Breast epithelium (tissue), 4 donors: ENCODE measurements around the gene ZNF831. TPM values are rescaled to one million over a fixed set of nuclear protein-coding genes. Genes with fewer than 3 reads are reported as not detected.

ENCODE experiments used
- DNase-seq, 2 donors: peaks; one replicate each; pipeline ENCODE4 v3.0.0-alpha.2; 2019; ENCODE audit warnings: low spot score in 2 of 2
- H3K27ac ChIP-seq, 2 donors: fragments of 200-600 bp; sonication (generic) in 1 of 2; one replicate each; pipeline ENCODE4 v1.5.1; 2016 to 2019; ENCODE audit warnings: mild to moderate bottlenecking in 1 of 2
- H3K27me3 ChIP-seq, 2 donors: fragments of 200-600 bp; sonication (generic) in 1 of 2; one replicate each; pipeline versions ENCODE4 v1.5.1 to v1.6.0; 2017 to 2019; ENCODE audit warnings: control low read depth in 1 of 2, mild to moderate bottlenecking in 1 of 2
- H3K36me3 ChIP-seq: fragments of 200-600 bp; one replicate; pipeline ENCODE4 v1.5.1; 2019
- H3K4me1 ChIP-seq, 2 donors: fragments of 200-600 bp; sonication (generic); one replicate each; pipeline ENCODE4 v1.5.1; 2016 to 2019; ENCODE audit warnings: control low read depth in 1 of 2
- H3K4me3 ChIP-seq, 3 donors: fragments of 200-600 bp; sonication (generic); 1 replicate in 2 of 3; 2 replicates in 1 of 3; pipeline ENCODE4 v1.5.1; 2016 to 2019; ENCODE audit warnings: mild to moderate bottlenecking in 3 of 3, moderate library complexity in 2 of 3
- H3K9me3 ChIP-seq, 2 donors: fragments of 200-600 bp; sonication (generic) in 1 of 2; one replicate each; pipeline ENCODE4 v1.5.1; 2016 to 2019; ENCODE audit warnings: control low read depth in 1 of 2
- POLR2A ChIP-seq: fragments of 450-650 bp; IDR thresholded peaks from one replicate; pipeline ENCODE4 v1.6.1; 2016; ENCODE audit warnings: antibody characterized with exemption, mild to moderate bottlenecking, moderate library complexity
- POLR2AphosphoS5 ChIP-seq, 3 donors: sonication (generic); formaldehyde crosslinking; IDR thresholded peaks; one replicate each; pipeline ENCODE4 v1.6.1; 2017; ENCODE audit warnings: antibody characterized with exemption in 3 of 3
- intact Hi-C: fragments of 100-400 bp; cut with DNase I; formaldehyde crosslinking; loops from one replicate; pipeline ENCODE4 v1.15.1; 2023; ENCODE audit warnings: low total_unique reads
- total RNA-seq, 3 donors: library from RNA; depleted of rRNA; stranded (reverse); fragments of >200 nt; gene quantifications; one replicate each; pipeline ENCODE4 v1.1.0, GENCODE V29; 2016
- TF ChIP-seq, protein P1 (sequence below), 3 donors: fragments of 450-650 bp; IDR thresholded peaks; one replicate each; pipeline ENCODE4 v1.5.1; 2016 to 2017; ENCODE audit warnings: antibody characterized with exemption in 3 of 3, mild to moderate bottlenecking in 3 of 3, moderate library complexity in 3 of 3

Gene ZNF831
- total RNA-seq, result 1 to 10 TPM in 2 of 3 donors, under 1 TPM in 1; 0.48 to 1.6 (median 1.2) TPM

GRCh38 chr20:59163631-59164530 is at the start of gene ZNF831:
Gene ZNF831 (plus strand): TSS chr20:59163821. CDS start chr20:59191020, 27,199 bp downstream.
- intact Hi-C loops, result no loop called here
- DNase-seq, result no peak
- peak within 1 kb of the TSS in 1 of 2 donors; percentile 35 for H3K27ac ChIP-seq
- H3K4me1 ChIP-seq, result no peaks in the 10 kb centered on the region
- H3K4me3 ChIP-seq, result no peak within 1 kb of the TSS
- TF ChIP-seq, protein P1, sequence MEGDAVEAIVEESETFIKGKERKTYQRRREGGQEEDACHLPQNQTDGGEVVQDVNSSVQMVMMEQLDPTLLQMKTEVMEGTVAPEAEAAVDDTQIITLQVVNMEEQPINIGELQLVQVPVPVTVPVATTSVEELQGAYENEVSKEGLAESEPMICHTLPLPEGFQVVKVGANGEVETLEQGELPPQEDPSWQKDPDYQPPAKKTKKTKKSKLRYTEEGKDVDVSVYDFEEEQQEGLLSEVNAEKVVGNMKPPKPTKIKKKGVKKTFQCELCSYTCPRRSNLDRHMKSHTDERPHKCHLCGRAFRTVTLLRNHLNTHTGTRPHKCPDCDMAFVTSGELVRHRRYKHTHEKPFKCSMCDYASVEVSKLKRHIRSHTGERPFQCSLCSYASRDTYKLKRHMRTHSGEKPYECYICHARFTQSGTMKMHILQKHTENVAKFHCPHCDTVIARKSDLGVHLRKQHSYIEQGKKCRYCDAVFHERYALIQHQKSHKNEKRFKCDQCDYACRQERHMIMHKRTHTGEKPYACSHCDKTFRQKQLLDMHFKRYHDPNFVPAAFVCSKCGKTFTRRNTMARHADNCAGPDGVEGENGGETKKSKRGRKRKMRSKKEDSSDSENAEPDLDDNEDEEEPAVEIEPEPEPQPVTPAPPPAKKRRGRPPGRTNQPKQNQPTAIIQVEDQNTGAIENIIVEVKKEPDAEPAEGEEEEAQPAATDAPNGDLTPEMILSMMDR (IDR thresholded peaks at IDR 0.05), result no peak
- TF ChIP-seq POLR2AphosphoS5 (IDR thresholded peaks at IDR 0.05) (no peak), POLR2A (no peak)
- H3K9me3 ChIP-seq, result no peaks in the 10 kb centered on the region
- H3K36me3 ChIP-seq, result no peaks in the 10 kb centered on the region
- H3K27me3 ChIP-seq, result no peaks in the 10 kb centered on the region

- TF ChIP-seq POLR2AphosphoS5 (IDR thresholded peaks at IDR 0.05) (no peak), POLR2A (no peak)
- TF ChIP-seq, protein P1 (IDR thresholded peaks at IDR 0.05), result no peak
- no peaks in the 10 kb centered on the region for H3K36me3 ChIP-seq
- H3K4me3 ChIP-seq, result no peak overlapping the region
- no peak for DNase-seq
- no peaks in the 10 kb centered on the region for H3K27me3 ChIP-seq
- intact Hi-C loops, result no loop called here
- no peak overlapping the region for H3K27ac ChIP-seq
- no peaks in the 10 kb centered on the region for H3K9me3 ChIP-seq
- no peaks in the 10 kb centered on the region for H3K4me1 ChIP-seq
Measured at GRCh38 chr20:59117526-59117925, 46.1 kb upstream of the ZNF831 start.

GRCh38 chr20:59118855-59119254 is 44.8 kb upstream of the ZNF831 start:
- TF ChIP-seq POLR2A (no peak), POLR2AphosphoS5 (IDR thresholded peaks at IDR 0.05) (no peak)
- TF ChIP-seq, protein P1 (IDR thresholded peaks at IDR 0.05), result no peak
- Histone ChIP-seq H3K27me3 (no peaks in the 10 kb centered on the region), H3K4me1 (no peaks in the 10 kb centered on the region), H3K4me3 (no peak overlapping the region), H3K36me3 (no peaks in the 10 kb centered on the region), H3K27ac (no peak overlapping the region), H3K9me3 (no peaks in the 10 kb centered on the region)
- intact Hi-C loops, result no loop called here
- DNase-seq, result no peak

DNA sequence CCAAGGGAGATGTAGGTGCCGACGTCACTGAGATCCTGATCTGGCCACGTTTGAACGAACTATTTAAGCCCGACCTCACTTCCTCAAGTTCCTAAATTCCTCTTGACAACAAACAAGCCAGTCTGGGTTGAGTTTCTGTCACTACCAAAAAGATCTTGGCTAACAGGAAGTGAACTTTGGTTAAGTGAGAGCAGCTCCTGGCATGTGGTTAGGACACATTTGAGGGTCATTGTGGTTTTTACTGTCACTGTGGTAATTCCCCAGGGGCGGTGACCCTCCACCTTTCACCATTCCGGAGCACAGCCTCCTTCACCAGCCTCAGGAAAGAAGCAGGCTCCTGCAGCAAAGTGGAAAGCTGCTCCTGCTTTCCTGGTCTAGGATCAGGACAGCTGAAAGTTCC is 43.1 kb upstream of the ZNF831 start:
- no peak for TF ChIP-seq POLR2AphosphoS5 (IDR thresholded peaks at IDR 0.05)
- no peak for TF ChIP-seq POLR2A
- TF ChIP-seq, protein P1 (IDR thresholded peaks at IDR 0.05), result no peak
- Histone ChIP-seq H3K4me1 (no peaks in the 10 kb centered on the region), H3K9me3 (no peaks in the 10 kb centered on the region), H3K27me3 (no peaks in the 10 kb centered on the region), H3K27ac (no peak overlapping the region), H3K4me3 (no peak overlapping the region), H3K36me3 (no peaks in the 10 kb centered on the region)
- DNase-seq, result no peak
- intact Hi-C loops, result no loop called here

DNA sequence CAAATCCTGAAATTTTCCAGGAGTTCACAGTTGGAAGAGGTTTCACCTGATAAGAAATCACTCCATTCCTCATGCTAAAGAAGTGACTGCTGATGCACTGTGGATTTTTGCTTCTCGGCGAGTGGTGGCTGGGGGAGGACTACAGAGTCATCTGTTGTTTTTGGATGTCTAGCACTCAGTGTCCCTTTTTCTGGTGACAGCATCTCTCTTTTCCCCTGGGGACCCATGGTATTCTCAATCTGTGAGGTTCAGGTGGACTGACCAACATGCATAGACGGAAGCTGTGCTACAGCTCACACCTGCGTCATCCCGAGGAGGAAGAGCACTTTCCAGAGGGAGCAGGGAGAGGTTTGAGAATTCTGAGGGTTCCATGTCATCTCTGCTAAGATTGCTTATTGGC is 42.7 kb upstream of the ZNF831 start:
- Histone ChIP-seq H3K4me3 (no peak overlapping the region), H3K4me1 (no peaks in the 10 kb centered on the region), H3K36me3 (no peaks in the 10 kb centered on the region), H3K27me3 (no peaks in the 10 kb centered on the region), H3K9me3 (no peaks in the 10 kb centered on the region), H3K27ac (no peak overlapping the region)
- no peak for TF ChIP-seq POLR2A
- TF ChIP-seq POLR2AphosphoS5 (IDR thresholded peaks at IDR 0.05), result no peak
- TF ChIP-seq, protein P1 (IDR thresholded peaks at IDR 0.05), result no peak
- intact Hi-C loops, result no loop called here
- DNase-seq, result no peak
